ENCODE measurements around the gene ZNF790.

ZNF790 gene

DNA sequence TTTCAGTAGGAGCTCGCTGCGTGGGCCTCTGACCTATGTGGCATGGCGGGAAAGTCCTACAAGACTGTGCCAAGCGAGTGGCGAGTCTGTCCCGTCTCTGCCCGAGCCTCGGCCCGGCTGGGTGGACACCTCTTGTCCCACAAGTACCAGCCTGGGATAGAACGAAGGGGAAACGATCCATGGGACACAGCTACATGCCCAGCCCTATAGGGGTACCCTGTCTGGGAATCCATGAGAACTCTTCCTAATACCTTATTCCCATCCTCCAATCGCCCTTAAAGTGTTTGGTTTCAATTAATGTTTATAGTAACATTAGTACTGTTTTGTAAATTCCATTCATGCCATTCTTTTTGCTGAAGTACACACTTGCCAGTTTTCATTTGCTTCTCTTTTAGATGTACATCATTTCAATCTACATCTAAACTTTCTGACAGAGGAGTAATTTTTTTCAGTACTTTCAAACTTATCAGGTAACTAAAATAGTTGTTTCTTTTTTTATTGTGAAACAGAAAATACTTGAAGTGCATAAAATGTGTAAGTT, 667 bp upstream of the ZNF790 start:
- no peaks in the 10 kb centered on the region for H3K9me3 ChIP-seq (ENCODE audit: insufficient read depth, low read depth, low read length)
- peaks cover 7% of the 10 kb centered on the region for H3K4me1 ChIP-seq (ENCODE audit: insufficient read depth, low read length, poor library complexity, severe bottlenecking)
- peaks cover 27% of the 10 kb centered on the region; the same call in 1 of the 2 replicates for H3K79me2 ChIP-seq (ENCODE audit: insufficient read depth, low read length)
- H3K27me3 ChIP-seq (ENCODE audit: insufficient read depth, low read length, poor library complexity, severe bottlenecking), result no peaks in the 10 kb centered on the region
- no peaks in the 10 kb centered on the region for H3F3A ChIP-seq (ENCODE audit: low read depth)
- H3K9ac ChIP-seq (ENCODE audit: low read depth, low read length, poor library complexity, severe bottlenecking), result peak overlapping the region; percentile 87
- H3K4me2 ChIP-seq (ENCODE audit: low read depth, low read length, poor library complexity, severe bottlenecking), result peak overlapping the region; percentile 86
- no peaks in the 10 kb centered on the region for H3K9me2 ChIP-seq (replicated peaks; ENCODE audit: low read depth, low read length)
- H2AFZ ChIP-seq (ENCODE audit: low read length), result peak overlapping the region; percentile 94
- H3K36me3 ChIP-seq (ENCODE audit: insufficient read depth, low read length), result no peaks in the 10 kb centered on the region
- no peak for TF ChIP-seq EZH2phosphoT487 (IDR thresholded peaks at IDR 0.05; ENCODE audit: borderline replicate concordance)
- TF ChIP-seq, protein P1, sequence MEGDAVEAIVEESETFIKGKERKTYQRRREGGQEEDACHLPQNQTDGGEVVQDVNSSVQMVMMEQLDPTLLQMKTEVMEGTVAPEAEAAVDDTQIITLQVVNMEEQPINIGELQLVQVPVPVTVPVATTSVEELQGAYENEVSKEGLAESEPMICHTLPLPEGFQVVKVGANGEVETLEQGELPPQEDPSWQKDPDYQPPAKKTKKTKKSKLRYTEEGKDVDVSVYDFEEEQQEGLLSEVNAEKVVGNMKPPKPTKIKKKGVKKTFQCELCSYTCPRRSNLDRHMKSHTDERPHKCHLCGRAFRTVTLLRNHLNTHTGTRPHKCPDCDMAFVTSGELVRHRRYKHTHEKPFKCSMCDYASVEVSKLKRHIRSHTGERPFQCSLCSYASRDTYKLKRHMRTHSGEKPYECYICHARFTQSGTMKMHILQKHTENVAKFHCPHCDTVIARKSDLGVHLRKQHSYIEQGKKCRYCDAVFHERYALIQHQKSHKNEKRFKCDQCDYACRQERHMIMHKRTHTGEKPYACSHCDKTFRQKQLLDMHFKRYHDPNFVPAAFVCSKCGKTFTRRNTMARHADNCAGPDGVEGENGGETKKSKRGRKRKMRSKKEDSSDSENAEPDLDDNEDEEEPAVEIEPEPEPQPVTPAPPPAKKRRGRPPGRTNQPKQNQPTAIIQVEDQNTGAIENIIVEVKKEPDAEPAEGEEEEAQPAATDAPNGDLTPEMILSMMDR (conservative IDR thresholded peaks at IDR 0.05; ENCODE audit: low read length), result no peak
- peak overlapping the region; percentile 87 for H3K4me3 ChIP-seq (ENCODE audit: low read length, poor library complexity, severe bottlenecking)
- no peaks in the 10 kb centered on the region for H4K20me1 ChIP-seq (ENCODE audit: insufficient read depth, low read length, poor library complexity, severe bottlenecking)

DNA sequence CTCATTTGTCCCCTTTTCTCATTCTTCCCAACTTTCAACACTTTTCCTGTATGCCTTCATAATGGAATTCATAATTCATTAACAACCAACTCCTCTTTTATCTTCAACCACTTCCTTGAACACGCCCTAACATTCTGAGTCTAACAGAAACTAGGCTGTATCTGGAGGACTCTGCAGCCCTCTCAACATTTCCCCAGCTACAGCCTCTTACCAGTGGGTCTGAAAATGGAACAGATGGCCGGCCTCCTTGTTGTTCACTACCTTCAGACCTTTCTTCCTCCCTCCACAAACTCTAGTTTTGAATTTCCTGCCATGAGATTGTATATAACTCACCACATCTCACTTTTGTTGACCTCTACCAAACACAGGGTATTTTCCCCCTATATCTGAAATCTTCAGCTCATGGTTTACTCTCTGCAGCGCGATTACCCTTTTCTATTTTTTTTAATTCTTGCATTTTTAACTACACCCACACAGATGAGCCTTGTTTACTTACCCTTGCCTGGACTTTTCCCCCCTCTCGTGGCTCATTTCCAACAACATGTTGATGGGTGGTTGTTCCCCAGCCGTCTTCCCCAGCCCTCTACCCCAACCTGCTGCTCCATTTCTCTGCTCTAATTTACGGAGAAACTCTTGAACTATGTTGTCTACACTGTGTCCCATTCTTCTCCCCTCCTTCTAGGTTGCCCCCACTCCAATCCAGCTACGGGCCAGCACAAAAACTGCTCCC, 846 bp downstream of the ZNF790 start:
- Histone ChIP-seq H3K9me2 (replicated peaks; ENCODE audit: low read depth, low read length) (no peaks in the 10 kb centered on the region), H4K20me1 (ENCODE audit: insufficient read depth, low read length, poor library complexity, severe bottlenecking) (no peaks in the 10 kb centered on the region), H3K27me3 (ENCODE audit: insufficient read depth, low read length, poor library complexity, severe bottlenecking) (no peaks in the 10 kb centered on the region), H3K36me3 (ENCODE audit: insufficient read depth, low read length) (0 out of 2 replicates have a peak, but pooled peaks cover under 1% of the 10 kb centered on the region), H3K4me1 (ENCODE audit: insufficient read depth, low read length, poor library complexity, severe bottlenecking) (peaks cover 7% of the 10 kb centered on the region), H3K79me2 (ENCODE audit: insufficient read depth, low read length) (peaks cover 27% of the 10 kb centered on the region; the same call in 1 of the 2 replicates), H3K9ac (ENCODE audit: low read depth, low read length, poor library complexity, severe bottlenecking) (peak overlapping the region; percentile 87), H2AFZ (ENCODE audit: low read length) (peak overlapping the region; percentile 94), H3F3A (ENCODE audit: low read depth) (no peaks in the 10 kb centered on the region), H3K4me3 (ENCODE audit: low read length, poor library complexity, severe bottlenecking) (peak overlapping the region; percentile 87), H3K9me3 (ENCODE audit: insufficient read depth, low read depth, low read length) (peaks cover 3% of the 10 kb centered on the region; the same call in 1 of the 2 replicates), H3K4me2 (ENCODE audit: low read depth, low read length, poor library complexity, severe bottlenecking) (peak overlapping the region; percentile 86)
- TF ChIP-seq, protein P1 (conservative IDR thresholded peaks at IDR 0.05; ENCODE audit: low read length), result no peak
- no peak for TF ChIP-seq EZH2phosphoT487 (IDR thresholded peaks at IDR 0.05; ENCODE audit: borderline replicate concordance)

DNA sequence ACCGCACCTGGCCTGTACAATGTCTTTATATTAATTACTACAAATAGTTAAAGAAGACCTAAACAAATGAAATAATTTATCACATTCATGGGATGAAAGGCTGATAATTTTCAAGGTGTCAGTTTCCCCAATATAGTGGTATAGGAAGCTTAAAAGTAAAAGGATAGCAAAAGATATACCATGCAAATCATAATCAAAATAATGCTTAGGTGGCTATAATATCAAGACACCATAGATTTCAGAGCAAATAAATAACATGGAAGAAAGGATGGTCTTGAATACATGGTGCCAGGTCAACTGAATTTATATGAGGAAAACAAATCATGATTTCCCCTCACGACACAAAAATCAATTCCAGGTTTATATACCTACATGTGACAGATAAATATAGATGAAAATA, 4.8 kb downstream of the ZNF790 start:
- Histone ChIP-seq H2AFZ (ENCODE audit: low read length) (no peak overlapping the region), H3K79me2 (ENCODE audit: insufficient read depth, low read length) (peaks cover 43% of the 10 kb centered on the region; the same call in 1 of the 2 replicates), H3K27me3 (ENCODE audit: insufficient read depth, low read length, poor library complexity, severe bottlenecking) (no peaks in the 10 kb centered on the region), H3K9ac (ENCODE audit: low read depth, low read length, poor library complexity, severe bottlenecking) (no peak overlapping the region), H3K9me3 (ENCODE audit: insufficient read depth, low read depth, low read length) (peaks cover 24% of the 10 kb centered on the region; the same call in 1 of the 2 replicates), H3K4me2 (ENCODE audit: low read depth, low read length, poor library complexity, severe bottlenecking) (no peak overlapping the region), H3K4me1 (ENCODE audit: insufficient read depth, low read length, poor library complexity, severe bottlenecking) (peaks cover 7% of the 10 kb centered on the region), H3K36me3 (ENCODE audit: insufficient read depth, low read length) (peaks cover 3% of the 10 kb centered on the region; the same call in 1 of the 2 replicates), H3K9me2 (replicated peaks; ENCODE audit: low read depth, low read length) (no peaks in the 10 kb centered on the region), H3K4me3 (ENCODE audit: low read length, poor library complexity, severe bottlenecking) (no peak overlapping the region), H4K20me1 (ENCODE audit: insufficient read depth, low read length, poor library complexity, severe bottlenecking) (no peaks in the 10 kb centered on the region), H3F3A (ENCODE audit: low read depth) (no peaks in the 10 kb centered on the region)
- TF ChIP-seq EZH2phosphoT487 (IDR thresholded peaks at IDR 0.05; ENCODE audit: borderline replicate concordance), result no peak
- TF ChIP-seq, protein P1 (conservative IDR thresholded peaks at IDR 0.05; ENCODE audit: low read length), result no peak
